HEK293 (cell line): ENCODE measurements around the gene GPR160.

ENCODE experiments used
- CTCF ChIA-PET: fragments of 350-600 bp; formaldehyde crosslinking; extraction: SDS; loops from one replicate; lab custom pipeline; 2021; ENCODE audit warnings: antibody characterized with exemption; lab: Yijun Ruan, JAX
- POLR2A ChIA-PET: fragments of 300-600 bp; formaldehyde crosslinking; extraction: SDS; loops from one replicate; lab custom pipeline; 2020; ENCODE audit warnings: antibody characterized with exemption, inconsistent platforms; lab: Yijun Ruan, JAX
- H3K27ac ChIP-seq: fragments of 200-500 bp; sonication (Bioruptor generic); 2 replicates; pipeline ENCODE4 v1.5.1; 2014; ENCODE audit warnings: low read depth, low read length, control low read depth, inconsistent platforms; ENCODE audit errors: extremely low read depth
- H3K36me3 ChIP-seq, 2 experiments: fragments of 200-500 bp in 1 of 2; sonication (Bioruptor generic) in 1 of 2; 1 replicate in 1 of 2; 2 replicates in 1 of 2; pipeline ENCODE4 v1.5.1; 2014 to 2017; ENCODE audit warnings: inconsistent platforms in 2 of 2, low read length in 2 of 2; ENCODE audit not compliant: control insufficient read depth in 2 of 2, insufficient read depth in 1 of 2
- H3K4me1 ChIP-seq: fragments of 200-500 bp; sonication (Bioruptor generic); 2 replicates; pipeline ENCODE4 v1.5.1; 2014; ENCODE audit warnings: mild to moderate bottlenecking, low read length, inconsistent platforms; ENCODE audit not compliant: control insufficient read depth, insufficient read depth
- H3K4me3 ChIP-seq: 2 replicates; pipeline ENCODE4 v1.5.1; 2011; ENCODE audit warnings: low read depth, mild to moderate bottlenecking, control low read depth, low read length, moderate library complexity
- H3K9me3 ChIP-seq: fragments of 200-500 bp; sonication (Bioruptor generic); 2 replicates; pipeline ENCODE4 v1.5.1; 2014; ENCODE audit warnings: low read depth, low read length, inconsistent platforms; ENCODE audit not compliant: control insufficient read depth, insufficient read depth
- BCL11A ChIP-seq: fragments of 450-650 bp; formaldehyde crosslinking; IDR thresholded peaks from 2 replicates; pipeline ENCODE4 v1.5.1; 2016; ENCODE audit warnings: low read depth, missing biosample characterization, missing genetic modification characterization
- KLF7 ChIP-seq: fragments of 450-650 bp; formaldehyde crosslinking; IDR thresholded peaks from 2 replicates; pipeline ENCODE4 v1.5.1; 2016; ENCODE audit warnings: missing biosample characterization, missing genetic modification characterization, borderline replicate concordance
- MEIS1 ChIP-seq: sonication (generic); formaldehyde crosslinking; IDR thresholded peaks from 2 replicates; pipeline ENCODE4 v1.8.1; 2022; ENCODE audit warnings: missing genetic modification reagents, mild to moderate bottlenecking, borderline replicate concordance
- MYNN ChIP-seq: fragments of 450-650 bp; formaldehyde crosslinking; IDR thresholded peaks from 2 replicates; pipeline ENCODE4 v1.5.1; 2016; ENCODE audit warnings: missing biosample characterization, missing genetic modification characterization, borderline replicate concordance
- OVOL3 ChIP-seq: fragments of 450-650 bp; formaldehyde crosslinking; IDR thresholded peaks from 2 replicates; pipeline ENCODE4 v1.5.1; 2016; ENCODE audit warnings: missing biosample characterization, missing genetic modification characterization
- SALL2 ChIP-seq: fragments of 450-650 bp; formaldehyde crosslinking; IDR thresholded peaks from 2 replicates; pipeline ENCODE4 v1.5.0; 2017; ENCODE audit warnings: missing biosample characterization, mild to moderate bottlenecking, missing genetic modification characterization, borderline replicate concordance
- SP2 ChIP-seq: fragments of 450-650 bp; formaldehyde crosslinking; IDR thresholded peaks from 2 replicates; pipeline ENCODE4 v1.5.1; 2016; ENCODE audit warnings: missing biosample characterization, missing genetic modification characterization
- SP3 ChIP-seq: fragments of 450-650 bp; formaldehyde crosslinking; IDR thresholded peaks from 2 replicates; pipeline ENCODE4 v1.5.1; 2016; ENCODE audit warnings: missing biosample characterization, missing genetic modification characterization
- YY2 ChIP-seq: fragments of 450-650 bp; formaldehyde crosslinking; IDR thresholded peaks from 2 replicates; pipeline ENCODE4 v1.5.1; 2016; ENCODE audit warnings: missing biosample characterization, missing genetic modification characterization
- ZBTB21 ChIP-seq: fragments of 450-650 bp; formaldehyde crosslinking; IDR thresholded peaks from 2 replicates; pipeline ENCODE4 v1.5.1; 2017; ENCODE audit warnings: missing biosample characterization, missing genetic modification characterization
- ZFP37 ChIP-seq: fragments of 450-650 bp; formaldehyde crosslinking; IDR thresholded peaks from 2 replicates; pipeline ENCODE4 v1.5.1; 2016; ENCODE audit warnings: missing biosample characterization, missing genetic modification characterization
- ZNF335 ChIP-seq: fragments of 450-650 bp; formaldehyde crosslinking; conservative IDR thresholded peaks from 2 replicates; pipeline ENCODE4 v1.5.1; 2016; ENCODE audit warnings: missing biosample characterization, missing genetic modification characterization
- ZNF394 ChIP-seq: fragments of 450-650 bp; formaldehyde crosslinking; IDR thresholded peaks from 2 replicates; pipeline ENCODE4 v1.5.1; 2016; ENCODE audit warnings: missing biosample characterization, missing genetic modification characterization, mild to moderate bottlenecking, moderate library complexity, borderline replicate concordance
- ZNF521 ChIP-seq: fragments of 450-650 bp; formaldehyde crosslinking; IDR thresholded peaks from 2 replicates; pipeline ENCODE4 v1.5.1; 2017; ENCODE audit warnings: missing biosample characterization, mild to moderate bottlenecking, missing genetic modification characterization
- ZNF544 ChIP-seq: fragments of 450-650 bp; formaldehyde crosslinking; IDR thresholded peaks from 2 replicates; pipeline ENCODE4 v1.5.0; 2017; ENCODE audit warnings: missing biosample characterization, missing genetic modification characterization
- ZNF658 ChIP-seq: fragments of 450-650 bp; formaldehyde crosslinking; IDR thresholded peaks from 2 replicates; pipeline ENCODE4; 2016; ENCODE audit warnings: missing biosample characterization, missing genetic modification characterization
- ZNF677 ChIP-seq: fragments of 450-650 bp; IDR thresholded peaks from 2 replicates; pipeline ENCODE4 v1.5.0; 2018; ENCODE audit warnings: missing biosample characterization, mild to moderate bottlenecking, missing genetic modification characterization, moderate library complexity
- ZNF747 ChIP-seq: fragments of 450-650 bp; formaldehyde crosslinking; IDR thresholded peaks from 2 replicates; pipeline ENCODE4 v1.5.1; 2016; ENCODE audit warnings: missing biosample characterization, missing genetic modification characterization
- TF ChIP-seq, protein P1 (sequence below): sonication (generic); formaldehyde crosslinking; IDR thresholded peaks from 2 replicates; pipeline ENCODE4 v1.8.1; 2022; ENCODE audit warnings: mild to moderate bottlenecking, moderate library complexity, missing genetic modification reagents
- TF ChIP-seq, protein P2 (sequence below): fragments of 450-650 bp; formaldehyde crosslinking; IDR thresholded peaks from 2 replicates; pipeline ENCODE4 v1.5.1; 2016; ENCODE audit warnings: missing biosample characterization, missing genetic modification characterization, borderline replicate concordance
- TF ChIP-seq, protein P3 (sequence below): fragments of 450-650 bp; IDR thresholded peaks from 2 replicates; pipeline ENCODE4 v1.5.1; 2018; ENCODE audit warnings: missing biosample characterization, missing genetic modification characterization
- TF ChIP-seq, protein P4 (sequence below): fragments of 450-650 bp; formaldehyde crosslinking; IDR thresholded peaks from 2 replicates; pipeline ENCODE4 v1.5.1; 2016; ENCODE audit warnings: missing biosample characterization, missing genetic modification characterization
- TF ChIP-seq, protein P5 (sequence below): fragments of 450-650 bp; formaldehyde crosslinking; IDR thresholded peaks from 2 replicates; pipeline ENCODE4 v1.5.1; 2016; ENCODE audit warnings: missing biosample characterization, missing genetic modification characterization
- TF ChIP-seq, protein P6 (sequence below): fragments of 450-650 bp; formaldehyde crosslinking; IDR thresholded peaks from 2 replicates; pipeline ENCODE4 v1.5.1; 2016; ENCODE audit warnings: missing biosample characterization, missing genetic modification characterization

Gene GPR160

DNA sequence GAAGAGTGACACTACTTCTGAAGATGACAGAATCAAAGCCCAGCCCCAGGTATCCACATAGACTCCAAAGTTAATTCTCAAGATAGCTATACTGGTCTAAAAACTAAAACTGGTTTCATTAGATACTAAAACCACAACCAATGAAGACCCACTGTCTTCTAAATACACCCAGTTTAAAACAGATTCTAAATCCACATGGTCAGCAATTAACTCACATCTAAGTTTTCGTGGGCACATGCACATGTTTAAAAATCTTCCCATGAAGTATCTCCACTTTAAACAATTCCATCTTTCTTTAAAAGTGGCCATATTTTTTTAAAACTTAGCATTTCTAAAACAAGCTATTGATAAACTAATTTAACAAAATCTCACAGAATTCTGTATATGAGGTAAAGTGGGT is 63.1 kb downstream of the GPR160 start:
- Histone ChIP-seq H3K4me1 (no peaks in the 10 kb centered on the region), H3K4me3 (no peak overlapping the region), H3K27ac (no peak overlapping the region), H3K36me3 (peaks cover 21 to 73% of the 10 kb centered on the region in 2 experiments), H3K9me3 (no peaks in the 10 kb centered on the region)
- CTCF ChIA-PET = interaction anchor here (0.6 to 1.1 kb wide), 2 partner anchors 8 to 37 kb away, joined by 3 read pairs; no protein-coding TSS in a partner anchor
- POLR2A ChIA-PET = no interaction called here
- TF ChIP-seq ZNF677 (no peak), MEIS1 (CRISPR knock-in tag) (no peak), ZFP37 (tag by site-specific recombination) (no peak), SALL2 (no peak), YY2 (tag by site-specific recombination) (no peak), KLF7 (no peak)
- TF ChIP-seq, protein P1, sequence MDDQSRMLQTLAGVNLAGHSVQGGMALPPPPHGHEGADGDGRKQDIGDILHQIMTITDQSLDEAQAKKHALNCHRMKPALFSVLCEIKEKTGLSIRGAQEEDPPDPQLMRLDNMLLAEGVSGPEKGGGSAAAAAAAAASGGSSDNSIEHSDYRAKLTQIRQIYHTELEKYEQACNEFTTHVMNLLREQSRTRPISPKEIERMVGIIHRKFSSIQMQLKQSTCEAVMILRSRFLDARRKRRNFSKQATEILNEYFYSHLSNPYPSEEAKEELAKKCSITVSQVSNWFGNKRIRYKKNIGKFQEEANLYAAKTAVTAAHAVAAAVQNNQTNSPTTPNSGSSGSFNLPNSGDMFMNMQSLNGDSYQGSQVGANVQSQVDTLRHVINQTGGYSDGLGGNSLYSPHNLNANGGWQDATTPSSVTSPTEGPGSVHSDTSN (CRISPR knock-in tag) = no peak
- TF ChIP-seq, protein P2, sequence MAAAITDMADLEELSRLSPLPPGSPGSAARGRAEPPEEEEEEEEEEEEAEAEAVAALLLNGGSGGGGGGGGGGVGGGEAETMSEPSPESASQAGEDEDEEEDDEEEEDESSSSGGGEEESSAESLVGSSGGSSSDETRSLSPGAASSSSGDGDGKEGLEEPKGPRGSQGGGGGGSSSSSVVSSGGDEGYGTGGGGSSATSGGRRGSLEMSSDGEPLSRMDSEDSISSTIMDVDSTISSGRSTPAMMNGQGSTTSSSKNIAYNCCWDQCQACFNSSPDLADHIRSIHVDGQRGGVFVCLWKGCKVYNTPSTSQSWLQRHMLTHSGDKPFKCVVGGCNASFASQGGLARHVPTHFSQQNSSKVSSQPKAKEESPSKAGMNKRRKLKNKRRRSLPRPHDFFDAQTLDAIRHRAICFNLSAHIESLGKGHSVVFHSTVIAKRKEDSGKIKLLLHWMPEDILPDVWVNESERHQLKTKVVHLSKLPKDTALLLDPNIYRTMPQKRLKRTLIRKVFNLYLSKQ (tag by site-specific recombination) = no peak
- TF ChIP-seq, protein P3, sequence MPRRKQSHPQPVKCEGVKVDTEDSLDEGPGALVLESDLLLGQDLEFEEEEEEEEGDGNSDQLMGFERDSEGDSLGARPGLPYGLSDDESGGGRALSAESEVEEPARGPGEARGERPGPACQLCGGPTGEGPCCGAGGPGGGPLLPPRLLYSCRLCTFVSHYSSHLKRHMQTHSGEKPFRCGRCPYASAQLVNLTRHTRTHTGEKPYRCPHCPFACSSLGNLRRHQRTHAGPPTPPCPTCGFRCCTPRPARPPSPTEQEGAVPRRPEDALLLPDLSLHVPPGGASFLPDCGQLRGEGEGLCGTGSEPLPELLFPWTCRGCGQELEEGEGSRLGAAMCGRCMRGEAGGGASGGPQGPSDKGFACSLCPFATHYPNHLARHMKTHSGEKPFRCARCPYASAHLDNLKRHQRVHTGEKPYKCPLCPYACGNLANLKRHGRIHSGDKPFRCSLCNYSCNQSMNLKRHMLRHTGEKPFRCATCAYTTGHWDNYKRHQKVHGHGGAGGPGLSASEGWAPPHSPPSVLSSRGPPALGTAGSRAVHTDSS (tag by site-specific recombination) = no peak

DNA sequence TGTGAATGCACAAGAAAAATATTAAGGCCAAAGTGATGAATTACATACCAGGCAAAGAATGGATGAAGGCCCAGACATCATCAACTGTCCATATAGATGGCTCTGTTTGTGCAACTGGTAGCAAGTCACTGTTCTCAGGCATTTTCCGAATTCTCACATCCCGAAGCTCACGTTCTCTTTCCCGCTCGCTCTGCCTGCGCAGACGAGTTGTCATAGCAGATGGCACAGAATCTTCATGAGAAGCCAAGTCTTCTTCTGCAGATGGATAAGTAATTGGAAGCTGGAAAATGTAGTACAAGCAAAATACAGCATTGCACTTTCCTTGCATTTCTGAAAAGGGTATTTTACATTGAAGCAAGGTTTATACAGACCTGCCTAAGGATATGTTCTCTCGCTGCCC is 64.6 kb downstream of the GPR160 start:
- peaks cover 22 to 62% of the 10 kb centered on the region in 2 experiments for H3K36me3 ChIP-seq
- no peak overlapping the region for H3K27ac ChIP-seq
- H3K4me3 ChIP-seq = no peak overlapping the region
- H3K9me3 ChIP-seq = no peaks in the 10 kb centered on the region
- ChIA-PET CTCF (no interaction called here), POLR2A (no interaction called here)
- TF ChIP-seq, protein P4, sequence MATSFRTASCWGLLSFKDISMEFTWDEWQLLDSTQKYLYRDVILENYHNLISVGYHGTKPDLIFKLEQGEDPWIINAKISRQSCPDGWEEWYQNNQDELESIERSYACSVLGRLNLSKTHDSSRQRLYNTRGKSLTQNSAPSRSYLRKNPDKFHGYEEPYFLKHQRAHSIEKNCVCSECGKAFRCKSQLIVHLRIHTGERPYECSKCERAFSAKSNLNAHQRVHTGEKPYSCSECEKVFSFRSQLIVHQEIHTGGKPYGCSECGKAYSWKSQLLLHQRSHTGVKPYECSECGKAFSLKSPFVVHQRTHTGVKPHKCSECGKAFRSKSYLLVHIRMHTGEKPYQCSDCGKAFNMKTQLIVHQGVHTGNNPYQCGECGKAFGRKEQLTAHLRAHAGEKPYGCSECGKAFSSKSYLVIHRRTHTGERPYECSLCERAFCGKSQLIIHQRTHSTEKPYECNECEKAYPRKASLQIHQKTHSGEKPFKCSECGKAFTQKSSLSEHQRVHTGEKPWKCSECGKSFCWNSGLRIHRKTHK = no peak
- TF ChIP-seq, protein P5, sequence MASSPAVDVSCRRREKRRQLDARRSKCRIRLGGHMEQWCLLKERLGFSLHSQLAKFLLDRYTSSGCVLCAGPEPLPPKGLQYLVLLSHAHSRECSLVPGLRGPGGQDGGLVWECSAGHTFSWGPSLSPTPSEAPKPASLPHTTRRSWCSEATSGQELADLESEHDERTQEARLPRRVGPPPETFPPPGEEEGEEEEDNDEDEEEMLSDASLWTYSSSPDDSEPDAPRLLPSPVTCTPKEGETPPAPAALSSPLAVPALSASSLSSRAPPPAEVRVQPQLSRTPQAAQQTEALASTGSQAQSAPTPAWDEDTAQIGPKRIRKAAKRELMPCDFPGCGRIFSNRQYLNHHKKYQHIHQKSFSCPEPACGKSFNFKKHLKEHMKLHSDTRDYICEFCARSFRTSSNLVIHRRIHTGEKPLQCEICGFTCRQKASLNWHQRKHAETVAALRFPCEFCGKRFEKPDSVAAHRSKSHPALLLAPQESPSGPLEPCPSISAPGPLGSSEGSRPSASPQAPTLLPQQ = no peak
- no peak for TF ChIP-seq SP2
- TF ChIP-seq, protein P6, sequence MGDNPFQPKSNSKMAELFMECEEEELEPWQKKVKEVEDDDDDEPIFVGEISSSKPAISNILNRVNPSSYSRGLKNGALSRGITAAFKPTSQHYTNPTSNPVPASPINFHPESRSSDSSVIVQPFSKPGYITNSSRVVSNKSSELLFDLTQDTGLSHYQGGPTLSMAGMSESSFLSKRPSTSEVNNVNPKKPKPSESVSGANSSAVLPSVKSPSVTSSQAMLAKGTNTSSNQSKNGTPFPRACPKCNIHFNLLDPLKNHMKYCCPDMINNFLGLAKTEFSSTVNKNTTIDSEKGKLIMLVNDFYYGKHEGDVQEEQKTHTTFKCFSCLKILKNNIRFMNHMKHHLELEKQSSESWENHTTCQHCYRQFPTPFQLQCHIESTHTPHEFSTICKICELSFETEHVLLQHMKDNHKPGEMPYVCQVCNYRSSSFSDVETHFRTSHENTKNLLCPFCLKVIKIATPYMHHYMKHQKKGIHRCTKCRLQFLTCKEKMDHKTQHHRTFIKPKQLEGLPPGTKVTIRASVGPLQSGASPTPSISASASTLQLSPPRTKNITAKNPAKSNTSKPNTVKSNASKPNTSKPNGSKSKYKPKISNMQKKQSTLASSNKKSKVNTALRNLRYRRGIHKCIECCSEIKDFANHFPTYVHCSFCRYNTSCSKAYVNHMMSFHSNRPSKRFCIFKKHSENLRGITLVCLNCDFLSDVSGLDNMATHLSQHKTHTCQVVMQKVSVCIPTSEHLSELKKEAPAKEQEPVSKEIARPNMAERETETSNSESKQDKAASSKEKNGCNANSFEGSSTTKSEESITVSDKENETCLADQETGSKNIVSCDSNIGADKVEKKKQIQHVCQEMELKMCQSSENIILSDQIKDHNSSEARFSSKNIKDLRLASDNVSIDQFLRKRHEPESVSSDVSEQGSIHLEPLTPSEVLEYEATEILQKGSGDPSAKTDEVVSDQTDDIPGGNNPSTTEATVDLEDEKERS (tag by site-specific recombination) = no peak
- TF ChIP-seq ZNF544 (tag by site-specific recombination) = no peak
- TF ChIP-seq, protein P1 (CRISPR knock-in tag) = no peak
- no peak for TF ChIP-seq OVOL3
- TF ChIP-seq ZBTB21 (tag by site-specific recombination) = no peak
- no peak for TF ChIP-seq BCL11A (tag by site-specific recombination)
- TF ChIP-seq ZNF658 (tag by site-specific recombination) = no peak
- TF ChIP-seq ZNF394 = no peak
- TF ChIP-seq SP3 (tag by site-specific recombination) = no peak
- TF ChIP-seq ZNF521 = no peak
- no peak for TF ChIP-seq ZNF335 (tag by site-specific recombination)
- TF ChIP-seq MYNN (tag by site-specific recombination) = no peak
- TF ChIP-seq ZNF747 (tag by site-specific recombination) = no peak
- no peaks in the 10 kb centered on the region for H3K4me1 ChIP-seq
